Measurements from ENCODE around the gene FAM53A. TPM values are rescaled to one million over a fixed set of nuclear protein-coding genes. Genes with fewer than 3 reads are reported as not detected.
A peak's percentile ranks its signal among the peaks of the same experiment; 100 is the strongest.

The FAM53A gene
- total and polyA plus RNA-seq, 8 donors, result 1.5 to 4.3 (median 2.3) TPM

DNA sequence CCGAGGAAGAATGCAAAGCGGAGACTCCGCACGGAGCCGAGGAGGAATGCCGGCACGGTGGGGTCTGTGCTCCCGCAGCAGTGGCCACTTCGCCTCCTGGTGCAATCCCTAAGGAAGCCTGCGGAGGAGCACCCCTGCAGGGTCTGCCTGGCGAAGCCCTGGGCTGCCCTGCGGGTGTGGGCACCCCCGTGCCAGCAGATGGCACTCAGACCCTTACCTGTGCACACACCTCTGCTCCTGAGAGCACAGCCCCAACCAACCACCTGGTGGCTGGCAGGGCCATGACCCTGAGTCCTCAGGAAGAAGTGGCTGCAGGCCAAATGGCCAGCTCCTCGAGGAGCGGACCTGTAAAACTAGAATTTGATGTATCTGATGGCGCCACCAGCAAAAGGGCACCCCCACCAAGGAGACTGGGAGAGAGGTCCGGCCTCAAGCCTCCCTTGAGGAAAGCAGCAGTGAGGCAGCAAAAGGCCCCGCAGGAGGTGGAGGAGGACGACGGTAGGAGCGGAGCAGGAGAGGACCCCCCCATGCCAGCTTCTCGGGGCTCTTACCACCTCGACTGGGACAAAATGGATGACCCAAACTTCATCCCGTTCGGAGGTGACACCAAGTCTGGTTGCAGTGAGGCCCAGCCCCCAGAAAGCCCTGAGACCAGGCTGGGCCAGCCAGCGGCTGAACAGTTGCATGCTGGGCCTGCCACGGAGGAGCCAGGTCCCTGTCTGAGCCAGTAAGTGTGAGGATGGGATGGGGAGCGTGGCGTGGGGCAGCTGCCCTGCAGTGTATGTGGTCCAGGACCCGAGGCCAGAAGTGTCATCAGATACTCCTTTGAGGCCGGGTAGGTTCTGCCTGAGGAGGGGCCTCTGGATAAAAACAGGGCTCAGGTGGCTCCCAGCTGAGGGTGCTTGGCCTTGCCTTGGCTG lies 44.2 kb upstream of the FAM53A start:
- DNase-seq (peak in 1 of 4 donors; percentile 80), ATAC-seq (no peak)
- no peaks in the 10 kb centered on the region for H3K9me3 ChIP-seq
- H3K27ac ChIP-seq, result peak overlapping the region; percentile 63 to 89
- peaks cover 0 to 56% of the 10 kb centered on the region in 2 donors for H3K36me3 ChIP-seq
- H3K4me3 ChIP-seq, result peak overlapping the region in 1 of 2 donors; percentile 31
- H3K27me3 ChIP-seq, result no peaks in the 10 kb centered on the region
- intact Hi-C loops (cut with DNase I), result loop anchor here in 1 of 2 donors (5.0 kb wide), 1 partner anchor 36 kb away; no protein-coding TSS in a partner anchor
- peaks cover 0 to 71% of the 10 kb centered on the region in 2 donors for H3K4me1 ChIP-seq
- TF ChIP-seq CTCF (IDR thresholded peaks at IDR 0.05), result no peak

DNA sequence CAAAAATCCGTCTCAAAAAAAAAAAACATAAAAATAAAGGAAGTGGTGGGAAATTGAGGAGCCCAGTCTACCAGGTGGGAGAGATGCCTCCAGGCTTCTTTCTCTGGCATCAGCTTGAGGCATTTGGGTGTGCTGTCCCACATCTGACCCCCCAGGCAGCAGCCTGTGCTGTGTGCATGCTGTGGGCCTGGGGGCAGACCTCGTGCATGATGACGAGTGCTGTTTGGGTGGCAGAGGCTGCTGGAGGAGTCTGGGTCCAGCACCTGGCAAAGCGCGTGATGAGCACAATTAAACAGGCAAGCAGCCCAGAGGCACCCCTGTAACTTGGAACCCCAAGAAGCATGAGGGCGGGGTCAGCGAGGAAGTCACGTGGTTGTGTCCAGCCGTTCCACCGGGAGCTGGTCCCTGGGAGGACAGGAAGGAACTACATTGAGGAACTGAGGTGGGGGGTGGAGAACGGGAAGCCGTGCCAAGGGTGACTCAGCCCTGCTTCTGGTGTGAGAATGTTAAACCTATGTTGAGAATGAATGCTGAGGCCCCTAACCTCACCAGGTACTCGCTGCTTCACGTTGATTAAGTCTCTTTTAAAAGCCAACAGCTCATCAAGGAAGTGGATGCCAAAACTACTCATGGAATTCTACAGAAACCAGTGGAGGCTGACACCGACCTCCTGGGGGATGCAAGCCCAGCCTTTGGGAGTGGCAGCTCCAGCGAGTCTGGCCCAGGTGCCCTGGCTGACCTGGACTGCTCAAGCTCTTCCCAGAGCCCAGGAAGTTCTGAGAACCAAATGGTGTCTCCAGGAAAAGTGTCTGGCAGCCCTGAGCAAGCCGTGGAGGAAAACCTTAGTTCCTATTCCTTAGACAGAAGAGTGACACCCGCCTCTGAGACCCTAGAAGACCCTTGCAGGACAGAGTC lies 43.3 kb upstream of the FAM53A start:
- Histone ChIP-seq H3K9me3 (no peaks in the 10 kb centered on the region), H3K27me3 (no peaks in the 10 kb centered on the region), H3K4me1 (peaks cover 4 to 80% of the 10 kb centered on the region in 2 donors), H3K4me3 (peak overlapping the region in 1 of 2 donors; percentile 31), H3K27ac (peak overlapping the region; percentile 63 to 89), H3K36me3 (peaks cover 0 to 47% of the 10 kb centered on the region in 2 donors)
- intact Hi-C loops (cut with DNase I), result loop anchor here in 1 of 2 donors (5.0 kb wide), 1 partner anchor 35 kb away; no protein-coding TSS in a partner anchor
- no peak for TF ChIP-seq CTCF (IDR thresholded peaks at IDR 0.05)
- peak; percentile 42 for ATAC-seq
- DNase-seq, result peak in 2 of 4 donors; percentile 87 to 94

DNA sequence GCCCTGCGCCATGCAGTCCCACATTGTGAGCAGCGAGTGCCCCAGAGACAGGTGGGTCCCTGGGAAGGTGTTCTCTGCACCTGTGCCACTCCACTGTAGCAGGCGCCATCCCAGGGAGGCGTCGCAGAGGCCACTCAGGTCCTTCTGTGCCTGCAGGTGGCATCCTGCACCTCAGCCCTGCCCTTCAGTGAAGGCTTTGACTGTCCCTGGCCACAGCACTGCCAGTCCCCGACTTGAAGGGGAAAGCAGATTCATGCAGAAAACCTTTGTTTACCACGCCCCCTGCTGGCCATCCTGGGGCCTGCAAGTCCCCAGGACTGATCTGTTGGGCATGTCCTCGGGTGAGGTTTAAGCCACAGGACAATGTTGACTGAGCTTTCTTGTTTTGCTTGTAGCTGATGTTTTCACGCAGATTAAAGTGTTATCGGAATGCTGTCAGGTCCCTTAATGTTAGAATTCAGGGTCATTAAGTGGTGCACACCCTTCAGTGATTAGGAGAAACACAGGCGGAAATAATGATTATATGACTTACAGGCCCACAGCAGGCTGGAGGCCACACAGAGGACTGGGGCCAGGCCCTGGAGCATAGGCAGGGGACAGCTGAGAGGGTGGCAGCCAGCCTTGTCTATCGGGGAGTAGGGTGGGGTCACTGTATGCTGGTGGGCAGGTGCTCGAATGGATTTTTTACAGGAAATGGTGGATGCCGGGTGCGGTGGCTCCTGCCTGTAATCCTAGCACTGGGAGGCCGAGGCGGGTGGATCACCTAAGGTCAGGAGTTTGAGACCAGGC lies 42.2 kb upstream of the FAM53A start:
- peak overlapping the region in 1 of 2 donors; percentile 31 for H3K4me3 ChIP-seq
- peak overlapping the region; percentile 22 to 89 for H3K27ac ChIP-seq
- no peaks in the 10 kb centered on the region for H3K9me3 ChIP-seq
- DNase-seq (peak; percentile 75 to 95 (median 90)), ATAC-seq (peak; percentile 81)
- no peaks in the 10 kb centered on the region for H3K27me3 ChIP-seq
- TF ChIP-seq CTCF (IDR thresholded peaks at IDR 0.05), result peak; percentile 99 to 100
- intact Hi-C loops (cut with DNase I), result loop anchor here in 1 of 2 donors (5.0 kb wide), 1 partner anchor 34 kb away; no protein-coding TSS in a partner anchor
- peaks cover 12 to 90% of the 10 kb centered on the region in 2 donors for H3K4me1 ChIP-seq
- H3K36me3 ChIP-seq, result peaks cover 0 to 39% of the 10 kb centered on the region in 2 donors

DNA sequence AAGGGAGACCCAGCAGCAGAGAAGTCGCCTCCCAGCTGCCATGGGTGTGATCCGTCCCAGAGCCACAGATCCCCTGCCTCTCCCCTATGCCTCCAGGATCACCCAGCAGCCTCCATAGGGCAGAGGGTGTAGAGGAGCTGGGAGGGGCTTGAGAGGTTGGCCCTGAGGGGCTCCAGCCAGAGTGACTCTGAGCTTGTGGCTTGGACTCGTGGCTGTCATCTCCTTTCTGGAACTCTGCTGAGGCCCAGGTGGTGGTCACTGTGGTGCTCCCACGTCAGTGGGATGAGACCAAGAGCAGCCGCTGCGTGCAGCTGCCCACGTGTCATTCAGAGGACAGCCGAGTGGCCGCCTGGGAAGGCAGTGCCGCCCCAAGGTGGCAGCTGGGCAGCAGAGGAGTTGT lies 41.4 kb upstream of the FAM53A start:
- Histone ChIP-seq H3K27me3 (no peaks in the 10 kb centered on the region), H3K9me3 (no peaks in the 10 kb centered on the region), H3K27ac (peak overlapping the region in 1 of 2 donors; percentile 89), H3K4me1 (peaks cover 12 to 90% of the 10 kb centered on the region in 2 donors), H3K36me3 (peaks cover 0 to 31% of the 10 kb centered on the region in 2 donors), H3K4me3 (no peak overlapping the region)
- intact Hi-C loops (cut with DNase I), result loop anchor here in 1 of 2 donors (5.0 kb wide), 1 partner anchor 33 kb away; no protein-coding TSS in a partner anchor
- DNase-seq (peak in 1 of 4 donors; percentile 29), ATAC-seq (no peak)
- no peak for TF ChIP-seq CTCF (IDR thresholded peaks at IDR 0.05)

Data from left lung (tissue), 10 donors.